Testis (tissue), 5 donors: ENCODE data around the gene PDZD11. TPM values are rescaled to one million over a fixed set of nuclear protein-coding genes. Genes with fewer than 3 reads are reported as not detected.

Source experiments
- DNase-seq: peaks from one replicate; pipeline ENCODE4 v3.0.0-alpha.2; 2019
- H3K27ac ChIP-seq, 2 donors: fragments of 200-600 bp; sonication (generic); one replicate each; pipeline ENCODE4 v1.5.1; 2019
- H3K27me3 ChIP-seq: fragments of 200-600 bp; sonication (generic); one replicate; pipeline ENCODE4 v1.5.1; 2019
- H3K36me3 ChIP-seq: fragments of 200-600 bp; sonication (generic); one replicate; pipeline ENCODE4 v1.5.1; 2017; ENCODE audit warnings: low read depth; ENCODE audit errors: missing control alignments
- H3K4me1 ChIP-seq: fragments of 200-600 bp; sonication (generic); one replicate; pipeline ENCODE4 v1.5.1; 2019
- H3K4me3 ChIP-seq, 2 donors: fragments of 200-600 bp; sonication (generic); one replicate each; pipeline ENCODE4 v1.5.1; 2017 to 2019
- H3K9me3 ChIP-seq: fragments of 200-600 bp; sonication (generic); one replicate; pipeline ENCODE4 v1.5.1; 2017
- POLR2A ChIP-seq: fragments of 450-650 bp; IDR thresholded peaks from one replicate; pipeline ENCODE4 v1.6.1; 2017; ENCODE audit warnings: antibody characterized with exemption, mild to moderate bottlenecking, moderate library complexity
- WGBS, 2 donors: methylation state at CpG; one replicate each; pipeline ENCODE4 v1.1.5; 2018; 5-methylcytosine and 5-hydroxymethylcytosine counted together
- intact Hi-C: fragments of 100-400 bp; cut with DNase I; formaldehyde crosslinking; loops from one replicate; pipeline ENCODE4 v1.15.1; 2023; ENCODE audit warnings: low total_unique reads
- long read RNA-seq, 2 donors: transcript quantifications; one replicate each; lab custom pipeline, GENCODE V29; 2026
- polyA plus RNA-seq: library from polyadenylated mRNA; stranded (reverse); fragments of 350-450 nt; fragmentation: Illumina TruSeq; extraction: RNeasy Lipid Tissue Mini Kit (QIAGEN cat#74804); gene quantifications from one replicate; pipeline ENCODE4 v1.2.3, GENCODE V29; 2014; ENCODE audit warnings: low read depth, low replicate concordance; ENCODE audit not compliant: insufficient read depth
- total RNA-seq, 2 donors: library from RNA; depleted of rRNA; stranded (reverse); fragments of >200 nt; gene quantifications; one replicate each; pipeline ENCODE4 v1.2.3, GENCODE V29; 2016
- TF ChIP-seq, protein P1 (sequence below), 3 experiments: fragments of 450-650 bp in 2 of 3; fragments of 200-600 bp in 1 of 3; sonication (generic) in 1 of 3; IDR thresholded peaks; one replicate each; pipeline ENCODE4 v1.5.1; 2016 to 2019; ENCODE audit warnings: antibody characterized with exemption in 3 of 3, mild to moderate bottlenecking in 2 of 3, moderate library complexity in 1 of 3

Gene PDZD11
- total RNA-seq = 10 to 100 TPM; 24.2 to 25.4 TPM
- polyA plus RNA-seq = 25.0 TPM
- long read RNA-seq, donor 1, transcript PDZD11-202 (8 exons, 784 nt) = minor isoform, 6 of 33 reads
- long read RNA-seq, donor 1, transcript PDZD11-201 (7 exons, 1,043 nt) = major isoform, 27 of 33 reads
- long read RNA-seq, donor 1, partial matches to known transcripts = 0 of 33 reads
- long read RNA-seq, donor 1, other reads (novel, unspliced or antisense) = 0 of 33 reads
- long read RNA-seq, donor 2, transcript PDZD11-201 (7 exons, 1,043 nt) = major isoform, 10 of 12 reads
- long read RNA-seq, donor 2, partial matches to known transcripts = 0 of 12 reads
- long read RNA-seq, donor 2, other reads (novel, unspliced or antisense) = 0 of 12 reads

DNA sequence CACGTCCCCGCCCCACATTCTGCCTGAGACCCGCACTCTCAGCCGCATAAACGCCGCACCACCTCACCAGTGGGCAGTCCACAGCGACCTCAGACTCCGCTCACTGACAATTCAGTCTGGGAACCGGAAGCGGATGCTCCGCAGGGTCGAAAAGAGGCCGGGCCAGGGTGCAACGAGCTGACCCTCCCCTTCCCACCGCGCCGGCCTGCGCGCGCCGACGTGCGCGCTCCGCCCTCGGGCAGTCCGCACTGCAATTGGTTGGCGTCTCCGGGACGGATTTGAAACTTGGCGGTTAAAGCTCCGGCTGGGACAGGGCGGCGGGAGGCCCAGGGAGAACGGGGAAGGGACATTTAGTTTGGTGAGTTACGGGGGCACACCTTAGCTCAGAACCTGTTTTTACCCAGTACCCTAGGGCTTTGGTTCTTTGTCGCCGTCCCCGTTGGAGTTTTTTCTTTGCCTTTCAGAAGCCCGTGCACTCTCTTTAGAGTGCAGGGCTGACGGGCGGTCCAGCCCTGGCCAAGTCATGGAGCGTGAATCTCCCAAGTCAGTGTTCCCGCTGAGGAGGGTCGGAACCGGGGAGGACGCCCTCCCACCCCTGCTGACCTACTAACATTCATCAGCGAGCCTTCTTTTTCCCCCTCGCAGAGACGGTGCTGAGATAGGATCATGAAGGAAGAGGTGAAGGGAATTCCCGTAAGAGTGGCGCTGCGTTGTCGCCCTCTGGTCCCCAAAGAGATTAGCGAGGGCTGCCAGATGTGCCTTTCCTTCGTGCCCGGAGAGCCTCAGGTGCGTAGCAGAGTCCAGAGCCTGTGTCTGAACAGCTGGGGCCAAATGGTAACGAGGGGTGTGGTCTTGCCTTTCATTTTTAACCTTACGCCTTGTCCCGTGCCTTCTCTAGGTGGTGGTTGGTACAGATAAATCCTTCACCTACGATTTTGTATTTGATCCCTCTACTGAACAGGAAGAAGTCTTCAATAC lies at the start of gene PDZD11, which contains the start of gene KIF4A:
Gene PDZD11, minus strand, starts transcription at position 135 of the 978 bp plus-strand sequence. CDS start 586 bp downstream, outside the sequence.
Gene KIF4A, plus strand, starts transcription at position 312 of the 978 bp plus-strand sequence. Its CDS starts 355 bp downstream, at position 667.
- TF ChIP-seq, protein P1, sequence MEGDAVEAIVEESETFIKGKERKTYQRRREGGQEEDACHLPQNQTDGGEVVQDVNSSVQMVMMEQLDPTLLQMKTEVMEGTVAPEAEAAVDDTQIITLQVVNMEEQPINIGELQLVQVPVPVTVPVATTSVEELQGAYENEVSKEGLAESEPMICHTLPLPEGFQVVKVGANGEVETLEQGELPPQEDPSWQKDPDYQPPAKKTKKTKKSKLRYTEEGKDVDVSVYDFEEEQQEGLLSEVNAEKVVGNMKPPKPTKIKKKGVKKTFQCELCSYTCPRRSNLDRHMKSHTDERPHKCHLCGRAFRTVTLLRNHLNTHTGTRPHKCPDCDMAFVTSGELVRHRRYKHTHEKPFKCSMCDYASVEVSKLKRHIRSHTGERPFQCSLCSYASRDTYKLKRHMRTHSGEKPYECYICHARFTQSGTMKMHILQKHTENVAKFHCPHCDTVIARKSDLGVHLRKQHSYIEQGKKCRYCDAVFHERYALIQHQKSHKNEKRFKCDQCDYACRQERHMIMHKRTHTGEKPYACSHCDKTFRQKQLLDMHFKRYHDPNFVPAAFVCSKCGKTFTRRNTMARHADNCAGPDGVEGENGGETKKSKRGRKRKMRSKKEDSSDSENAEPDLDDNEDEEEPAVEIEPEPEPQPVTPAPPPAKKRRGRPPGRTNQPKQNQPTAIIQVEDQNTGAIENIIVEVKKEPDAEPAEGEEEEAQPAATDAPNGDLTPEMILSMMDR (IDR thresholded peaks at IDR 0.05) = no peak
- no peak for TF ChIP-seq POLR2A
- no peaks in the 10 kb centered on the region for H3K36me3 ChIP-seq
- H3K4me3 ChIP-seq = peak within 1 kb of the TSS; percentile 41 to 64
- no peaks in the 10 kb centered on the region for H3K9me3 ChIP-seq
- H3K27me3 ChIP-seq = no peaks in the 10 kb centered on the region
- intact Hi-C loops = no loop called here
- 0% methylated on average over 3 to 27 of the region's 62 CpGs for WGBS, 2 donors
- peaks cover 3% of the 10 kb centered on the region for H3K4me1 ChIP-seq
- H3K27ac ChIP-seq = no peak within 1 kb of the TSS
- peak; percentile 84 for DNase-seq

DNA sequence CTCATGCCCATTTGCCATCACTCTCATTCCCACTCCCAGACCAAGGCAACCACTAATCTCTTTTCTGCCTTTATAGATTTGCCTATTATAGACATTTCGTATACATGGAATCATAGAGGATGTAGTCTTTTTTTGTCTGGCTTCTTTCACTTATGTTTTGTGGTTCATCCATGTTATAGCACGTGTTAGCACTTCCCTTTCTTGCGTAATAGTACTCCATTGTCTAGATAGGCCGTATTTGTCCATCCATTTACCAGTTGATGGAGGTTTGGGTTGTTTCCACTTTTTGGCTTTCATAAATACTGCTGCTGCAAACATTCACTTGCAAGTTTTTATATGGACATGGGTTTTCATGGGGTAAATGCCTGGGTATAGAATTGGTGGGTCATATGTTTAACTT lies 48.6 kb upstream of the PDZD11 start:
- WGBS, 2 donors = 77 to 83% methylated on average over 3 to 4 of the region's 4 CpGs
- no peaks in the 10 kb centered on the region for H3K36me3 ChIP-seq
- H3K4me3 ChIP-seq = no peak overlapping the region
- no peak for TF ChIP-seq POLR2A
- TF ChIP-seq, protein P1 (IDR thresholded peaks at IDR 0.05) = no peak
- no peaks in the 10 kb centered on the region for H3K27me3 ChIP-seq
- H3K27ac ChIP-seq = no peak overlapping the region
- intact Hi-C loops = no loop called here
- DNase-seq = no peak
- no peaks in the 10 kb centered on the region for H3K9me3 ChIP-seq
- no peaks in the 10 kb centered on the region for H3K4me1 ChIP-seq

DNA sequence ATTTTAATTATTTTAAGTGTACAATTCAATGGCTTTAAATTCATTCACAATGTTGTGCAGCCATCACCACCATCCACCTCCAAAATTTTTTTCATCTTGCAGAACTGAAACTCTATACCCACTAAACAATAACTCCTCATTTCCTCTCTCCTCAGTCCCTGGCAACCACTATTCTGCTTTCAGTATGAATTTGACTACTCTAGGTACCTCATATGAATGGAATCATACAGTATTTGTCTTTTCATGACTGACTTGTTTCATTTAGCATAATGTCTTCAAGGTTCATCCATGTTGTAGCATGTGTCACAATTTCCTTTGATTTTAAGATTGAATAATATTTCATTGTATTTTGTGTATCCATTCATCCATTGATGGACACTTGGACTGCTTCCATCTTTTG lies 47.0 kb upstream of the PDZD11 start:
- Histone ChIP-seq H3K27ac (no peak overlapping the region), H3K9me3 (no peaks in the 10 kb centered on the region), H3K4me3 (no peak overlapping the region), H3K4me1 (no peaks in the 10 kb centered on the region), H3K36me3 (no peaks in the 10 kb centered on the region), H3K27me3 (no peaks in the 10 kb centered on the region)
- DNase-seq = no peak
- TF ChIP-seq, protein P1 (IDR thresholded peaks at IDR 0.05) = no peak
- TF ChIP-seq POLR2A = no peak
- intact Hi-C loops = no loop called here

DNA sequence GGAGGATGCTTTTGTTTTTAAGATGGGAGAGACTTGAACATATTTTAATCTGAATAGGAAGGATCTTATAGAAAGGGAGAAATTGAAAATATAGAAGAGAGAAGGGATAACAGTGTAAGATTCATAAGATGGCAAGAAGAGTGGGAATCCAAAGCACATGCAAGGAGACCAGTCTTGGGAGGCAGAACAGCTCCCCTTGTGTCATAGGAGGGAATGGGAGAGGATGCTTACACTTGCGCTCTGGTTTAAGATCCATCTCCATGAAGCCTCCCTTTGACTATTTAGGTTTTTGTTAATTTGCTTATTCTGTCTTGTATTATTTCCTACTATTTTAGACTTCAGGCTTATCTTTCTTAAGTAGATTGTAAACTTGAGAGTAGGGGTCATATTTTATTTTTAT lies 42.9 kb upstream of the PDZD11 start:
- no peaks in the 10 kb centered on the region for H3K4me1 ChIP-seq
- 82 to 100% methylated on average over 1 of the region's 1 CpG for WGBS, 2 donors
- no peak for DNase-seq
- no peak overlapping the region for H3K27ac ChIP-seq
- no peak for TF ChIP-seq POLR2A
- TF ChIP-seq, protein P1 (IDR thresholded peaks at IDR 0.05) = no peak
- no peaks in the 10 kb centered on the region for H3K27me3 ChIP-seq
- no peak overlapping the region for H3K4me3 ChIP-seq
- no peaks in the 10 kb centered on the region for H3K36me3 ChIP-seq
- H3K9me3 ChIP-seq = no peaks in the 10 kb centered on the region
- intact Hi-C loops = no loop called here
